ENCODE data around the gene ASIC2.

GRCh38 chr17:33262266-33263123 lies 30.6 kb downstream of the ASIC2 start:
- TF ChIP-seq CTCF (conservative IDR thresholded peaks at IDR 0.05), result no peak
- no peak for TF ChIP-seq EZH2 (IDR thresholded peaks at IDR 0.05; ENCODE audit: low read depth)
